Measurements from ENCODE around the gene ASIC1.
"Not testable (repeated sequence)": the region's sequence is repeated elsewhere in the genome, so short reads cannot be mapped to it uniquely, and the experiment has no call there.

The ASIC1 gene

DNA sequence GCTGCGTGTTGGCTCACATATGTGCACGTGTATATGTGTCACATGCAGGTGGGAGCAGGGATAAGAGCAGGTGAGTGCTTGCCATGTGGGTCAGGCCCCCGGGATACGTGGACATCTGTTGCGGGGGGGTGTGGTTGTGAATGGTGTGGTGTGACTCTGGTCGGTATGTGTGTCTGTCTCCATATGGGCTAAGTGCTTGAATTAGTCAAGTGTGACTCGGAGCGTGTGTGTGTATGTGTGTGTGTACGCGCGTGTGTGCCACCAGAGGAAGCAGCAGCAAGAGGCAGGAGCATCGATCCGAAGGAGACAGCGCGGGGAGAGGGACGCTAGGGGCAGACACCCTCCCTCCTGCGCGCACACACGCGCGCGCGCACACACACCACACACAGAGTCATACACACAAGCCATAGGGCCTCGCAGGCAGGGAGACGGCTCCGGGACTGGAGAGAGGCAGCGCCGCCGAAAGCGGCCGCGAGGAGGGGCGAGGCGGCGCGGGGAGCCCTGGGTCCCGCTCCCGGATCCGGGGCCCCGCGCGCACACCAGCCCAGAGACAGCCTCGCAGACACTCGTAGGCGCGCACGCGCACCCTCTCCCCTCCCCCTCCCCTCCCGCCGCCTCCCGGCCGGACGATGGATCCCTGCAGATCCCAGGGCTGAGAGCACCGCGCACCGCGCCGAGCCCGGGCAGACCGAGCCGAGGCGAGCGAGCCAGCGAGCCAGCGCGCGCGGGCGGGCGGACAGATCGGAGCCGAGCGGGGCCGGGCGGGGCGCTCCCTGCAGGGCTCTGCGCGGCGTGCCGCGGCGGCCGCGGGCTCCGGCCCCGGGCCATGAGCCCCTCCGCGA is at the start of gene ASIC1:
TSS of gene ASIC1 (plus strand) at position 597 of the 842 bp plus-strand sequence. CDS start 1,171 bp downstream, outside the sequence.
- DNase-seq, result peak in 51 of 56 donors; percentile 25 to 86 (median 67)

DNA sequence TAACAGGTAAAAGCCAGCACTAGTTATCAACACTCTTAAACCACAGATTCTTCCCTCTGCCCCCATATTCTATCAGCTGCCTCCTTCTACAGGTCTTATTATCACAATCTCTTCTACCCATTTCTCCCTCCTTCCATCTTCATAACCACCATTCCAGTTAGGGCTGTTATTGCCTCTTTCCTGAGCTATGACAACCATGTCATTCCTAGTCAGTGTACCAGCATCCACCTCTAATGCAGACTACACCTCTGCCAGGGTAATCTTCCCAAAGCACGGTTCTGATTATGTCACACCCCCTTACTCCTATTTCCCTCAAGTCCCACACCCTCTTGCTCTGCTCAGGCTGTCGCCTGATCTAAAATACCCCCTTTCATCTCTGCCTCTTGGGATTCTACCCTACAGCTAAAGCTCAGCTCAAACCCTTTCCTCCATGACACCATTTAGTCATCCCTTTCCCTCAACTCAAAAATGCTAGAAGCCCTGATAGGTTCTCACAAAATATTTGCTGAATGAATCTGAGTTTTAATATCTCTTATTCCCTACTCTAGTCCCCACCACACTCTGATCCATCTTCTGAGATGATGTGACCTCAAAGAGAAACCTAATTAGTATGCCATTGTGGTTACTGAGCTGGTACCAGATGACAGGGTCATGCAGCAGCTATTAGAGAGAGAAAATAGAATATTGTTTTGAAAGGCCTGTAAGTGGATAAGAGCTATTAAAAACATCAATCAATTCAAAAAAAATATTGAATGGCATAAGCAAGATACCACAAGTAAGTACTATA is 43.8 kb upstream of the ASIC1 start:
- DNase-seq, result no peak

DNA sequence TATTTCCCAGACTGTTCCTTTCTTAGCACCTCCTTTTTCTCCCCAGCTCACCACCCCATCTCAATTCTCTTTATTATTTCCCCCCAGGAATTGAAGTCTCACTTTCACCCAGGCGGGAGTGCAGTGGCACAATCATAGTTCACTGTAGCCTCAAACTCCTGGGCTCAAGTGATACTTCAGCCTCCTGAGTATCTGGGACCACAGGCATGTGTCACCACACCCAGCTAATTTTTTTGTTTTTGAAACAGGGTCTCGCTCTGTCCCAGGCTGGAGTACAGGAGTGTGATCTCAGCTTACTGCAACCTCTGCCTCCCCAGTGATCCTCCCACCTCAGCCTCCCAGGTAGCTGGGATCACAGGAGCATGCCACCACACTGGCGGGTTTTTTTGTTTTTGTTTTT is 43.1 kb upstream of the ASIC1 start:
- no peak for DNase-seq

DNA sequence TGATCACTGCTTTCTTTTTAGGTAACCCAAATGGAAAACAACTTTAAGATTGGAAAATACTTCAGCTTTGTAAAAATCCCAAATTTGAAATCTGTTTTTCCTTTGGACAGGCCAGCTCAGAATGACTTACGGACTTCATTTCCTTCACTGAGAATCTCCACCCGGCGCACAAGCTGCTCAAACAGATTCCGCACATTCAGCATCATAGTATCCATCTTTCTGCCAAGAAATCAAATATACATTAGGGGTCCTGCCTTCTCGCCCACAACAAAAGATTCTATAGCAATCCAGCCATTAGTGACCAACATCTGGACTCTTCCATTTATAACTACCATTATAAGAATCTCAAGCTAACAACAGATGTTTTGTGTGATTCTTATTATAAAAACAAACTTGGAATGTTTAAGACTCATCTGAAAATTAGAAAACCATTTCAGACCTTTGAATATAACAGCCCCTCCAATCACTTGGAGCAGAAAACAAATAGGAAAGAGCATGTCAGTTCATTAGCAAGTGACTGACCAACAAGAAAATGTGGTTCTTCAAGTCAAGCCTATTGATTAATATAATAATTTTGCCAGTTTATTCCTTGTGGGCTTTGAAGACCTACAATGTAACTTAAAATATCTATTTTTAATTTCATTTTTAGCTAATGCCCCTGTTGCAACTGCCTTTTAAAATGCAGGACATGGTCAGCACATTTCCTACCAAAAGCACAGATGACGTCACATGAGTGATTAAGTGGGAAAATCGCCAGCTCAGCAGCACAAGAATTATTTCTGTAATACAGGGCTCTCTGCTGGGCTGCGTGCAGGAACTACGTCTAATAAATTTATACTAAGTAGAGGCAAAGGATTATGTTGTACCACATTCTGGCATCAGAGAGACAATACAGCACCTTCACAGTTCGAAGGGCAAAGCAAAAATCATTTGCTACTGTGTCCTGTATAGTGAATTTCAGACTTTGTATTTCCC is 40.6 kb upstream of the ASIC1 start:
- peak in 30 of 56 donors; percentile 4 to 77 (median 36) for DNase-seq

DNA sequence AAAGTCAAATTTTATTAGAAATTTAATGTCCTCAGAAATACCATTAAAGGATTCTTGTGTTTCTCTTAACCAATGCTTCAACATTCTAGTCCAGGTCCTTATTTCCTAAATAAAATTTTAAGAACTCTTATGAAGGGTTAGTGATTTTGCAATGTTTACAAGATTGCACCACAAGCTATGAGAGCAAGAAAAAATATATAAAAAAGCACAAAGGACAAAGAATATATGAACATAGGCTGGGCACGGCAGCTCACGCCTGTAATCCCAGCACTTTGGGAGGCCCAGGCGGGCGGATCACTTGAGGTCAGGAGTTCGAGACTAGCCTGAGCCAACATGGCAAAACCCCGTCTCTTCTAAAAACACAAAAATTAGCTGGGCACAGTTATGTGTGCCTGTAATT is 39.8 kb upstream of the ASIC1 start:
- no peak for DNase-seq

DNA sequence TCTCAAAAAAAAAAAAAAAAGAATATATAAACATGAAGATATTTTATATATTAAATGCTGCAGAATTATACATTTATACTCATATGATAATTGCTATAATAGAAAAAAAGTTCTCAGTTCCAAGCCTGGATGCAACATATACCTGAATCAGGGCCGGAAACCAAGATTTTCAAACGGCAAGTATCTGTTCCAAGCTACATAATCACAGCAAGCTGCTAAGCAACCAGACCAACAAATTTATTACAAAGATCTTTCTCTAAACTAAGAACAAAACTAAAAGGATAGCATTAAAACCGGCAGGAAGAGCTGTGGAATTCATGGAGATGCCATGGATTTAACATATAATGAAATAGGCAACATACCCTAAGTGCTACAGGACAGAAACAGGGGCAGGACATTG is 39.2 kb upstream of the ASIC1 start:
- no peak for DNase-seq

DNA sequence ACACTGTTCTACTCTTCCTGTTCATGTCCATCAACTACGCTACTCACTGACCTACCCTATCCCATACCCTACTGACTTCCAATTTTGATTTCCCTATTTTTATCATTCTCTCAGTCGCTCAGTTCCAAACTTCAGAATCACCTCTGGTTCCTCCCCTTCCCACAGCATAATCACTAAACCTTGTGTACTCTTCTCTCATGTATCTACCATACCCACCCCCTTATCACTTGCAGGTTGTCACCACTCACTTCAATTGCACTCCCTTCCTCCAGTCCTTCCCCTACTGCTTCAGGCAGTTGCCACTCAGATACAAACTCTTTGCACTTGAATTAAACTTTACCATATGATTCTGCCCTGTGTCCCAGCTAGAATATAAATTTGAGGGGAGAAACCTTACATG is 38.4 kb upstream of the ASIC1 start:
- no peak for DNase-seq

DNA sequence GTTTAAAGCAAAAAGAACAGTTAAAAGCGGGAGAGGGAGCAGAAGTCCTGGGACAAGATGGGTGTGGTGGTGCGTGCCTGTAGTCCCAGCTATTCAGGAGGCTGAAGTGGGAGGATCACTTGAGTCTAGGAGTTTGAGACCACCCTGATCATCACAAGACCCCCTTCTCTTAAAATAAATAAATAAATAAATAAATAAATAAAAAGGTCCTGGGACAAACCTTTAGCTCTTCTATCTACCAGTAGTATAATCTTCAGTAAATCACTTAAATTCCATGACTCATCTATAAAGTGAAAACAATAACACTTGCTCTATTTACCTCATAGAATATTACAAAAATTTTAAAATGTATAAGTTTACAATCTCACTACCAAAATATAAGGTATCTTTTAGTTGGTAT is 37.9 kb upstream of the ASIC1 start:
- DNase-seq, result no peak

DNA sequence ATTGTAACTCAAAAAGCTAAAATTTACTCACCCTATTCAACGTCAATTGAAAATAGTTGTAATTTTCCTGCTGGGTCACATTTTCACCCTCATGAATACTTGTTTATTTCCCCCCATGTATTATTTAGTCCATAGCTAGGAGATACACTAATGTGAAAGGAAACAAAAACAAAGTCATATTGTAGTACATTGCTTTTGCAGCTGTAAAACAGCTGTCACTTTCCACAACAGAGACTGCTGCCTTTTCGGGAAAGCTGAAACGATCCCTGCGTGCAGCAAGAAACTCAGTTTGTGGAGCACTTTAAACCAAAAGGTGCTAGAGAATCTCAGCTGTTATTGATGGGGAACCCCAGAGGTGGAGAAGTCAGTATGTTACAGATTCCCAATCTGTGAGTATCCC is 36.4 kb upstream of the ASIC1 start:
- no peak for DNase-seq

DNA sequence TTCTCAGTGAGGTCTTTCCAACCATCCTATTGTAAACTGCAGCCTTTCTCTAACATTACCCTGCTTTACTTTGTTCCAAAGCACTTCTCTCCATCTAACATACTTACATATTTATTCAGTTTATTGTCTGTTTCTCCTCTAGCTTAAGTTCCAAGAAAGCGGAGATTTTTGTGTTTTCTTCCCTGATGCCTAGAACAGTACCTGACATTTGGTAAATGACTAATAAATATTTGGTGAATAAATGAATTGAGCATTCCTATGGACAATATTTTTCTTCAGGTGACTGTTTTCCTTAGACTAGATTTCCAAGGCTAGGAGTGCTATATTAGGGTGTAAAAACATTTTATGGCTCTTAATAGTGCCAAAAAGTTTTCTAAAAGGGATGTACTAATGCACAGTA is 34.5 kb upstream of the ASIC1 start:
- no peak for DNase-seq

DNA sequence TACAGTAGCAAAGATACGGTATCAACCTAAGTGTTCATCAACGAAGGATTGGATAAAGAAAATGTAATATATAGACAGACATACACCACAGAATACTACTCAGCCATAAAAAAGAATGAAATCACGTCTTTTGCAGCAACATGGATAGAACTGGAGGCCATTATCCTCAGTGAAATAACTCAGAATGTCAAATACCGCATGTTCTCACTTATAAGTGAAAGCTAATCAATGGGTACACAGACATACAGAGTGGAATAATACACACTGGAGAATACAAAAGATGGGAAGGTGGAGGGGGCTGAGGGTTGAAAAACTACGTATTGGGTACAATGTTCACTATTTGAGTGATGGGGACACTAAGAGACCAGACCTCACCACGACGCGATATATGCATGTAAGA is 33.2 kb upstream of the ASIC1 start:
- no peak for DNase-seq

DNA sequence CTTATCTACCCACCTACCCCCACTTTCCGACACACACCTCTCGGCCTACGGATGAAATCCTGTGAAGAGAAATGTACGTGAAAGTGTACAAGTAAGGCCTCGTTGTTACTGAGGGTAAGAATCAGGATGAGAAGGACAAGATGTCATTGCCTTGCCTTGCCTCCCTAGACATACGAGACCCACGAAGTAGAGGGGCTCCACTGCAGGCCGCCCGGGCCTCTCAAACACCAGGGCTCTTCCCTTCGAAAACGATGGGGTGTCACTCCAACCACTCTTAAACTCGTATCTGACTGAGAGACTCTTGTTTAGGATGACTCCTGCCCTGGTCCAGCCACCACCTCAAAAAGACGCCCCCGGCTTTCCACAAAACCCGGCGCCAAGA is 32.6 kb upstream of the ASIC1 start:
- DNase-seq, result no peak

DNA sequence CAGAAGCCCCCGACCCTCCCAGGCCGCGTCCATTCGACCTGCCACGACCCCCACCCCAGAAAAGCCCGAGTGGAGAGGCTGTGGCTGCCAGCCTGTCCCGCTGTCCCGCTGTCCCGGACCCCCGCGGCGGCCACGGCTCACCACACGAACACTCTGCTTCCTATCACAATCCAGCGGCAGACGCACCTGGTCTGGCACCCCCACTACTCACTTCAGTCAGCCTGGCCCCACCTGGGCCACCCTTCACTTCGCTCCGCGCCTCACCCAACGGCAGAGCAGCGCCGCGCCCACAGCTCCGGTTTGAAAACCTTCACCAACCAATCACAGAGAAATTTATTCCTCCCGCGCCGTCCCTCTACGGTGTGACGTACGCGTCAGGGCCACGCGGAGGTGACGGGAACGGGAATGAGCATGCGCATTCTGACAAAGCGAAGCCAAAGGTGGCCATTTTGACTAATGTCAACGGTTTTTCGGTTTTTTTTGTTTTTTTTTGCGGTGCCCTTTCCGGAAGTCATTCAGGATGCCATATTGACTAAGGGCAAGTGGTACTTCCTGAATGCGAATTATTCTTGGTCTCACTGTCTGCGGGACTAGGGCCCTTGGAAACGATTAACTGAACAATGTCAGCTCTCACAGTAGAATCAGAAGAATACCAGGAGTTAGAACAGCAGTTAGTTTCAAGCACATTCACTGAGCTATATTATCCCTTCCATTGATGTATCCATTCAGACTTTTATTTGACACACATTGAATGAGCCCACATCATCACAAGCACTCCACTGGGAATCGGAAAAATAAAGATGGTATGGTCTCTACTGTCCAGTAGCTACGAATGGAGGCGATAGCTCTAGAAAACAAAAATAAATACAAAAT is 32.0 kb upstream of the ASIC1 start, which contains the start of gene RACGAP1:
TSS of gene RACGAP1 (minus strand) at position 308 of the 873 bp plus-strand sequence. CDS start 8,779 bp downstream, outside the sequence.
- peak; percentile 52 to 97 (median 88) for DNase-seq

DNA sequence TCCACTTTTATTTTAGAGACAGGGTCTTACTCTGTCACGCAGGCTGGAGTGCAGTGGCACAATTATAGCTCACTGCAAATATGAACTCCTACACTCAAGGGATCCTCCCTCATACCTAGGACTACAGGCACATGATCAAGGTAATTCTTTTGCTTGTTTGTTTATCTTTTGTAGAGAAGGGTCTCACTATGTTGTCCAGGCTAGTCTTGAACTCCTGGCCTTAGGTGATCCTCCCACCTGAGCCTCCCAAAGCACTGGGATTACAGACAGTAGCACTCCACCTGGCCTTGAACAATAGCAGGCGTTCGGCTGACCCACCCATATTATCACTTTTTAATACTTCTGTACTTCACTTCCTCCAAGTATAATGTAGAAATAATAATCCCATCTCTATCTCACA is 30.7 kb upstream of the ASIC1 start:
- DNase-seq, result no peak

DNA sequence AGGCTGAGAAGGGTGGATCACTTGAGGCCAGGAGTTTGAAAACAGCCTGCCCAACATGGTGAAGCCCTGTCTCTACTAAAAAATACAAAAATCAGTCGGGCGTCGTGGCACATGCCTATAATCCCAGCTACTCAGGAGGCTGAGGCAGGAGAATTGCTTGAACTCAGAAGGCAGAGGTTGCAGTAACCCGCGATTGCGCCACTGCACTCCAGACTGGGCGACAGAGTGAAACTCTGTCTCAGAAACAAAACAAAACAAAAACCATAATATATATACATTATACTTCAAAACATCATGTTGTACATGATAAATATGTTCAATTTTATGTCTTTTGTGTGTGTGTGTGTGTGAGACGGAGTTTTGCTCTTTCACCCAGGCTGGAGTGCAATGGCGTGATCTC is 26.9 kb upstream of the ASIC1 start:
- not testable (repeated sequence) for DNase-seq

DNA sequence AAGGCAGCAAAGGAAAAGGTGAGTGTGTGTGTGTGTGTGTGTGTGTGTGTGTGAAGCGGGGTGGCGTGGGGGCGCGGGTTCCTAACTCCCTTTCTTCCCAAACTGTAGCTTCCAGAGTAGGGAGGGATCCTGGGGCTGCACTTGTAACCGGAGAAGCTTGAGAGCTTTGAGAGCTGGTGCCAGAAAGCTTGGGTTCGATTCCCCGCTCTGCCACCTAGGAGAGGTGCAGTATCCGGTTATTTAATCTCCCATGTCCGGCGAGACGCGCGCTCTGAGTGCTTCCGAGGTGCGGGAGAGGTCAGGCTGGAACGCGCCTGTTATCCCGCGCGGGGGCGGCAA is 24.9 kb upstream of the ASIC1 start:
- DNase-seq, result no peak

DNA sequence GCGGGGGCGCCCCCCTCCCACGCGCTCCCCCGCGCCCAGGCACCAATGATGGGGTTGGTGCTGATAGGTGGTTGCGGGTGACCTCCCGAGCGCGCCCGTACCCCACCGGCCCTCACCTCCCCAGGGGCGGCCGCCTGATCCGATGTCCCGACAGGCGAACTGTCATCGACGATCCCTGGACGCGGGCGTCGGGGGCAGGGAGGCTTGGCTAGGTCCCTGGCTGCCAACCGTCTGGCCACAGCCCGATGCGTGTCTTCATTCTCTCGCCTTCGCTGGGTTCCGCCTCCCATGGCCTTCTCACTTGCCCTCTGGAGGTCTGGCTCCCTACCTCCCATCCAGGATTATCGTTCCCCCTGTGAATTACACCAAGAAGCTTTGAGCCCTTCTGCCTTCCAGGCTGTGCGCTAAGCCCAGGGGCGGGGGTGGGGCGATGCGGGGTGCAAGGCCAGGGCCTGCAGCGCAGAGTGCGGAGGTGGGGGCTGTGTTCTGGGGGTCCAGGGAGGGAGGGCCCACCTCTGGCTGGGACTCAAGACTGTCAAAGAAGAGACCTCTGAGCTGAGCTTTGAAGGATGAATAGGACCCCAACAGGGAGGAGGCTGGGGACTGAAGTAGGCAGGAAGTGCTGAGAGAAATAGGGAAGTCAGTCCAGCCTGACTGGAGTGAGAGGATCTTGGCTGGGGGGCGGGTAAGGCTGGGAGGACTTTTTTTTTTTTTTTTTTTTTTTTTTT is 24.4 kb upstream of the ASIC1 start:
- DNase-seq, result peak in 3 of 56 donors; percentile 5 to 21 (median 19)

DNA sequence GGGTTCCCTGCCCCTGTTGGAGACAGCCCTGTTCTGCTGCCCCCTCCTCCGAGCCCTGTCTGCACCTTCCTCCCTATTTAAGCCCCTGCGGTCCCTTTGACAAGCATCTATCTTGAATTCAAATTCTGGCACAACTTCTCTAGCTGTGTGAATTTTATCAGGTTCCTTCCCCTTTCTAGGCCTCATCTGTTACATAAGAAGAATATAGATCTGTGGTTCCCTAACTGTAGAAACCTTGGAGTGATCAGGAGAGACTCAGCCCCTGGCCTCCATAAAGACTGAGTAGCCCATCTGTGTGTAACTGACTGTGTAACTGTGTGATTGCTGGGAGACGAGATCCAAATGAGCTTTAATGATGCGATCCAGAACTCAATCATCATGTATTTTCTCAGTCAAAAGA is 19.1 kb upstream of the ASIC1 start:
- DNase-seq, result no peak

DNA sequence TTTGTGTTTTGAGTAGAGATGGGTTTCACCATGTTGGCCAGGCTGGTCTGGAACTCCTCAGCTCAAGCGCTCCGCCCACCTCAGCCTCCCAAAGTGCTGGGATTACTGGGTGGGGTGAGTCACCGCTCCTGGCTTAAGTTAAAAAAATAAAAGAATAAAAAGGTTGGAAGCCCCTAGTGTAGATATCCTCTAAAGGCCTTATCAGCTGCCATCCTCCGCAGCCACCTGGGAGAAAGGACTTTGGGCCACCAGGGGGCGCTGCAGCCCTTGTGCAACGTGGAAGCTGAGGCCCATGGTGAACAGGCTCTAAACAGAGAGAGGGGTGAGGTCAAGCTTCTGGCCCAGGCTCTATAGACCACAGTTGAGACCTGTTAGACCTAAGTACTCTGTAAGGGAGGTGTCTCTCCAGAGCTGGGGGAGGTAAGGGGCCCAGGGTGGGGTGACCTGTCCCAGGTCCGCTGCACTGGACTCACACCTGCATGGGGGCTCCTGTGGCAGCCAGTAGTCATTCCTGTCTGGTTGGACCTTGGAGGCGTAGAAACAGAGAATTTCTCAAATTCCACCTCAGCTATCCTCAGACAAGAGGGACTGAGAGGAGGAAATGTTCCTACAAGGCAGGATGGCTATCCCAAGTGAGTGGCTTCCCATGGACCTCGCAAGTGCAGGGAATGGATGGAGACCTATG is 18.1 kb upstream of the ASIC1 start:
- DNase-seq, result peak in 49 of 56 donors; percentile 14 to 92 (median 60)
